Activated CD8-positive, alpha-beta memory T cell treated with anti-CD3 and anti-CD28 coated beads for 1 hour (primary cell): Measurements from ENCODE around the gene GPN2.
"Not testable (repeated sequence)": the region's sequence is repeated elsewhere in the genome, so short reads cannot be mapped to it uniquely, and the experiment has no call there.

Experiments used
- DNase-seq, 2 donors: peaks; one replicate each; pipeline ENCODE4 v3.0.0-alpha.2; 2020; ENCODE audit warnings: low read depth in 1 of 2; ENCODE audit errors: extremely low read depth in 1 of 2

The GPN2 gene

GRCh38 chr1:26837665-26838064 is 52.4 kb downstream of the GPN2 start:
- DNase-seq: not testable (repeated sequence)

GRCh38 chr1:26833432-26834405 is 56.4 kb downstream of the GPN2 start:
- peak; percentile 74 to 85 for DNase-seq

- no peak for DNase-seq
These were observed 57.7 kb downstream of the GPN2 start for GRCh38 chr1:26832249-26832960.

- no peak for DNase-seq
These were observed 58.4 kb downstream of the GPN2 start for GRCh38 chr1:26831546-26832248.

GRCh38 chr1:26831059-26831458 is 59.0 kb downstream of the GPN2 start:
- DNase-seq: no peak

- DNase-seq: no peak
These were observed 60.7 kb downstream of the GPN2 start for GRCh38 chr1:26829184-26829911.

- no peak for DNase-seq
These were observed 61.6 kb downstream of the GPN2 start for GRCh38 chr1:26828411-26828991.

GRCh38 chr1:26827663-26828062 is 62.4 kb downstream of the GPN2 start:
- no peak for DNase-seq

- no peak for DNase-seq
These were observed 62.9 kb downstream of the GPN2 start for GRCh38 chr1:26827106-26827604.

- peak in 1 of 2 donors; percentile 56 for DNase-seq
These were observed 63.6 kb downstream of the GPN2 start, which contains the start of gene ZDHHC18 for GRCh38 chr1:26826261-26827105. Gene ZDHHC18 (plus strand): TSS chr1:26826688. CDS start chr1:26826805, 117 bp downstream.
